CD4-positive, alpha-beta T cell (primary cell): Measurements from ENCODE around the gene PNKP. TPM values are rescaled to one million over a fixed set of nuclear protein-coding genes. Genes with fewer than 3 reads are reported as not detected.
A peak's percentile ranks its signal among the peaks of the same experiment; 100 is the strongest.

Experiments
- ATAC-seq: fragments of 200-7000 bp; cut with Tn5 transposase; one replicate; pipeline ENCODE4 v1.10.0; 2022; ENCODE audit warnings: mild to moderate bottlenecking; ENCODE audit not compliant: poor library complexity
- CTCF ChIA-PET: fragments of 350-600 bp; sonication (Branson Sonifier 250); formaldehyde crosslinking; loops from one replicate; lab custom pipeline; 2021; ENCODE audit warnings: antibody characterized with exemption, inconsistent platforms; lab: Charles Lee
- POLR2A ChIA-PET: fragments of 350-600 bp; sonication (Branson Sonifier 250); formaldehyde crosslinking; loops from one replicate; lab custom pipeline; 2021; ENCODE audit warnings: antibody characterized with exemption, inconsistent platforms; lab: Charles Lee
- DNase-seq, 14 experiments: peaks; one replicate each; pipeline ENCODE4 v3.0.0-alpha.2; 2013 to 2020; ENCODE audit warnings: mixed read lengths in 2 of 14
- H3K27ac ChIP-seq, 2 donors: one replicate each; pipeline versions ENCODE4 v1.5.1 to v1.7.0; 2013; ENCODE audit warnings: low read length in 2 of 2, low read depth in 1 of 2, mild to moderate bottlenecking in 1 of 2
- H3K27me3 ChIP-seq, 2 experiments: 1 replicate in 1 of 2; 2 replicates in 1 of 2; pipeline versions ENCODE4 v1.6.1 to v1.7.0; 2013; ENCODE audit warnings: low read length in 2 of 2, control low read depth in 1 of 2, mild to moderate bottlenecking in 1 of 2, moderate library complexity in 1 of 2; ENCODE audit not compliant: insufficient read depth in 2 of 2, control insufficient read depth in 1 of 2
- H3K36me3 ChIP-seq: one replicate; pipeline ENCODE4 v1.6.1; 2013; ENCODE audit warnings: low read length, control low read depth; ENCODE audit not compliant: insufficient read depth
- H3K4me1 ChIP-seq: one replicate; pipeline ENCODE4 v1.6.1; 2013; ENCODE audit warnings: low read length, control low read depth; ENCODE audit not compliant: insufficient read depth
- H3K4me3 ChIP-seq: one replicate; pipeline ENCODE4 v1.5.1; 2013; ENCODE audit warnings: mild to moderate bottlenecking, low read length, moderate library complexity
- H3K9me3 ChIP-seq, 2 experiments: 1 replicate in 1 of 2; 2 replicates in 1 of 2; pipeline versions ENCODE4 v1.6.1 to v1.7.0; 2013; ENCODE audit warnings: low read length in 2 of 2, mild to moderate bottlenecking in 2 of 2, control low read depth in 1 of 2, moderate library complexity in 1 of 2; ENCODE audit not compliant: control insufficient read depth in 1 of 2, insufficient read depth in 1 of 2
- H3K27ac Mint-ChIP-seq: one replicate; pipeline ENCODE4 v1.8.0; 2020; ENCODE audit warnings: mixed read lengths
- H3K27me3 Mint-ChIP-seq: one replicate; pipeline ENCODE4 v1.8.0; 2021; ENCODE audit warnings: mixed read lengths
- H3K36me3 Mint-ChIP-seq: one replicate; pipeline ENCODE4 v1.8.0; 2021; ENCODE audit warnings: low read depth, mixed read lengths
- H3K4me1 Mint-ChIP-seq: one replicate; pipeline ENCODE4 v1.8.0; 2021; ENCODE audit warnings: low read depth, mixed read lengths
- H3K4me3 Mint-ChIP-seq: one replicate; pipeline ENCODE4 v1.8.0; 2020; ENCODE audit warnings: mild to moderate bottlenecking, mixed read lengths
- H3K9me3 Mint-ChIP-seq: one replicate; pipeline ENCODE4 v1.8.0; 2020; ENCODE audit warnings: mixed read lengths
- intact Hi-C, 2 experiments: fragments of 100-400 bp; cut with DNase I in 1 of 2; cut with micrococcal nuclease in 1 of 2; formaldehyde crosslinking; loops; one replicate each; pipeline versions ENCODE4 v1.15.1 to v1.9.0; 2023 to 2025; cut with DNase I, micrococcal nuclease
- total RNA-seq, 174 experiments: library from RNA in 2 of 174; stranded (reverse) in 2 of 174; gene quantifications; one replicate each; pipeline ENCODE4 v1.2.3 and lab custom pipeline; 2021 to 2026
- TF ChIP-seq, protein P1 (sequence below): fragments of 200-600 bp; IDR thresholded peaks from one replicate; pipeline ENCODE4 v1.8.0; 2022; ENCODE audit warnings: antibody characterized with exemption, mild to moderate bottlenecking

Gene PNKP
- total RNA-seq, 2 experiments from 2014 or later: 96.1 to 98.1 TPM

- ChIA-PET POLR2A (interaction anchor here (1.1 kb wide), 1 partner anchor 12 kb away, joined by 5 read pairs; the partner anchor contains the start of gene PTOV1), CTCF (no interaction called here)
- no peaks in the 10 kb centered on the region for H3K27me3 Mint-ChIP-seq
- Histone ChIP-seq H3K27me3 (no peaks in the 10 kb centered on the region), H3K27ac (no peak overlapping the region), H3K4me1 (peaks cover 40% of the 10 kb centered on the region), H3K36me3 (peaks cover 59% of the 10 kb centered on the region), H3K9me3 (peaks cover 0 to 4% of the 10 kb centered on the region in 2 experiments), H3K4me3 (no peak overlapping the region)
- H3K4me1 Mint-ChIP-seq: peaks cover 28% of the 10 kb centered on the region
- intact Hi-C loops: no loop called here
- TF ChIP-seq, protein P1, sequence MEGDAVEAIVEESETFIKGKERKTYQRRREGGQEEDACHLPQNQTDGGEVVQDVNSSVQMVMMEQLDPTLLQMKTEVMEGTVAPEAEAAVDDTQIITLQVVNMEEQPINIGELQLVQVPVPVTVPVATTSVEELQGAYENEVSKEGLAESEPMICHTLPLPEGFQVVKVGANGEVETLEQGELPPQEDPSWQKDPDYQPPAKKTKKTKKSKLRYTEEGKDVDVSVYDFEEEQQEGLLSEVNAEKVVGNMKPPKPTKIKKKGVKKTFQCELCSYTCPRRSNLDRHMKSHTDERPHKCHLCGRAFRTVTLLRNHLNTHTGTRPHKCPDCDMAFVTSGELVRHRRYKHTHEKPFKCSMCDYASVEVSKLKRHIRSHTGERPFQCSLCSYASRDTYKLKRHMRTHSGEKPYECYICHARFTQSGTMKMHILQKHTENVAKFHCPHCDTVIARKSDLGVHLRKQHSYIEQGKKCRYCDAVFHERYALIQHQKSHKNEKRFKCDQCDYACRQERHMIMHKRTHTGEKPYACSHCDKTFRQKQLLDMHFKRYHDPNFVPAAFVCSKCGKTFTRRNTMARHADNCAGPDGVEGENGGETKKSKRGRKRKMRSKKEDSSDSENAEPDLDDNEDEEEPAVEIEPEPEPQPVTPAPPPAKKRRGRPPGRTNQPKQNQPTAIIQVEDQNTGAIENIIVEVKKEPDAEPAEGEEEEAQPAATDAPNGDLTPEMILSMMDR: no peak
- no peak for ATAC-seq
- peak overlapping the region; percentile 39 for H3K4me3 Mint-ChIP-seq
- H3K36me3 Mint-ChIP-seq: peaks cover 58% of the 10 kb centered on the region
- no peak overlapping the region for H3K27ac Mint-ChIP-seq
- no peaks in the 10 kb centered on the region for H3K9me3 Mint-ChIP-seq
- no peak for DNase-seq
These were observed 4.0 kb downstream of the PNKP start for GRCh38 chr19:49863254-49863934.

DNA sequence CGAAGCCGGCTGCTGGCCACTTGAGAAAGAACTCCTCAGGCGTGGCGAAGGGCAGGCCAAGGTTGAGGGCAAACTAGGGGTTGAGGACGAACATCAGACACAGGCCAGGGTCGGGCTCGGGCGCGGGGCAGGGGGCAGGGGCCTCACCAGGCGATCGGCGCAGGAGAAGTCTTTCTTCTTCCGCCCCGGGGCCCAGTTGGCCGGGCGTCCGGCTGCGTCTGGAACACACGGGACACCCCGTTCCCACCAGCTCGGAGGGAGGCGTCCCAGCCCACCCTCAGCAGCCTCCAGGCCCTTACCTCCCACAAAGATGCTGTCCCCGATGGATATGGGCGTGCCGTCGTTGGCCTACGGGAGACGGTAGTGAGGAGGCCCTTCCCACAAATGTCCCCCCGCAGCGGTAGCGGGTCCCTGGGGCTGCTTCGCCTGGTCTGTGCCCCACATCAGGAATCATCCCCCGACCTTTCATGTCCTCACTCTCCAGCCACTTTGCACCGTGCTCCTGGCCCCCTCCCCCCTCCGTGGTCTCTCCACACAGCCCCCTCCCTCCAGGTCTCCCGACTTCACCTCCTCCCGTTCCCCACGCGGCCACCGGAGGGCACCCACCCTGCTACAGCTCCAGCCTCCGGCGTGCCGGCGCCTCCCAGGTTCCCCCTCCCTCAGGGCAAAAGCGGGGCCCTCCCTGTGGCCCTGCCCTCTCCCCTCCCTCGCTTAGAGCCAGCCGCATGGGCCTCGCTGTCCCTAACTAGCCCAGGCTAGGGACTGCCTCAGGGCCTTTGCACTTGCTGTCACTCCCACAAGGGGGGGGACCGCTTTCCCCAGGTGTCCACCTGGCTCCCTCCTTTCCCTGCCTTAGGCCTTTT, 4.8 kb downstream of the PNKP start:
- Mint-ChIP-seq H3K27ac (no peak overlapping the region), H3K4me3 (no peak overlapping the region), H3K4me1 (peaks cover 24% of the 10 kb centered on the region), H3K27me3 (no peaks in the 10 kb centered on the region), H3K36me3 (peaks cover 56% of the 10 kb centered on the region), H3K9me3 (no peaks in the 10 kb centered on the region)
- CTCF ChIA-PET: no interaction called here
- Histone ChIP-seq H3K27ac (no peak overlapping the region), H3K27me3 (no peaks in the 10 kb centered on the region), H3K9me3 (no peaks in the 10 kb centered on the region), H3K4me3 (no peak overlapping the region), H3K36me3 (peaks cover 67% of the 10 kb centered on the region), H3K4me1 (peaks cover 32% of the 10 kb centered on the region)
- TF ChIP-seq, protein P1: peak; percentile 13
- no peak for ATAC-seq
- POLR2A ChIA-PET: interaction anchor here (1.1 kb wide), 1 partner anchor 12 kb away, joined by 5 read pairs; the partner anchor contains the start of gene PTOV1
- peak in 1 of 14 experiments; percentile 35 for DNase-seq
- intact Hi-C loops: no loop called here

DNA sequence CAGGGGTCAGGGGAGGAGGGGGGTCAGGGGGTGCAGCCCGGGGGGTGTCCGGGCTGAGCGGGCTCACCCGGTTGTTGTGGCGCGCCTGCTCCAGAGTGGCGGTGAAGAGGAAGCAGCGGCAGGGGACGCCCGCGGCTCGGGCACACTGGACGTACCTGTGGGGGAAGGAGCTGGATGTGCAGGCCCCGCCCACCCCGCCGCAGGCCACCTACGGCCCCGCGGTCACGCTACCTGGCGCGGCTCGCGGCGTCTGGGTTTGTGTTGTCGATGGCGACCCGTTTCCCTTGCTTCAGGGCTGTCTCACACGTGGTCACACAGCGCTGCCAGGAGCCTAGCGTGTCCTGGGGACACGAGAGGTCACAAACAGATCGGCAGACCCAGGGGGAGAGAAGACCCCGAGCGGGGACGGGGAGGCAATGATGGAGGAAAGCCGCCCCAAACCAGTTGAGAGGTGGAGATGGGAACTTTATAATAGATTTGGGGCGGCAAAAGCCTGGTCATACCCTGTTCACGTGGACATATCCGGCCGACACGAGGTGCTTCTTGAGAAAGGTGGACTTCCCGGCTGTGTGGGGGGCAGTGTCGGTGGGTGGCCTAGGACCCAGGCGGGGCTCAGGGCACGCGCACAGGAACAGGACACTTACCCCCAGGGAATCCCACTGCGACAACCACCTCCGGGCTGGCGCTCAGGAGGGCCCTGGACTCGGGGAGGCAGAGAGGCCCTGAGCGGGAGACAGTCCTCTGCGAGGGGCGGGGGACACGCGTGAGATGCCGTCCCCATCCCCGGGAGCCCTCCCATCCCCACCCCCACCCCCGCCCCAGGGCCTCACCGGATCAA, 5.6 kb downstream of the PNKP start:
- Mint-ChIP-seq H3K36me3 (peaks cover 54% of the 10 kb centered on the region), H3K4me1 (peaks cover 16% of the 10 kb centered on the region), H3K27me3 (no peaks in the 10 kb centered on the region), H3K27ac (no peak overlapping the region), H3K9me3 (no peaks in the 10 kb centered on the region), H3K4me3 (peak overlapping the region; percentile 45)
- CTCF ChIA-PET: no interaction called here
- DNase-seq (no peak), ATAC-seq (no peak)
- no peaks in the 10 kb centered on the region for H3K9me3 ChIP-seq
- POLR2A ChIA-PET: interaction anchor here (0.8 to 1.2 kb wide), 2 partner anchors 8 to 11 kb away, joined by 3 to 4 read pairs; partner anchors contain the start of gene PTOV1
- intact Hi-C loops: no loop called here
- TF ChIP-seq, protein P1: no peak
- no peak overlapping the region for H3K4me3 ChIP-seq
- peaks cover 24% of the 10 kb centered on the region for H3K4me1 ChIP-seq
- no peaks in the 10 kb centered on the region for H3K27me3 ChIP-seq
- peaks cover 74% of the 10 kb centered on the region for H3K36me3 ChIP-seq
- no peak overlapping the region for H3K27ac ChIP-seq
